NCI-H187 treated with DMSO at 0.1 percent for 48 hours (cell line): ENCODE measurements around the gene SLTM.
"Not testable (repeated sequence)": the region's sequence is repeated elsewhere in the genome, so short reads cannot be mapped to it uniquely, and the experiment has no call there.

Source experiments
- DNase-seq: peaks from one replicate; lab custom pipeline; 2025; lab: John Stamatoyannopoulos, UW

Gene SLTM

GRCh38 chr15:58926823-58927222, 6.7 kb downstream of the SLTM start:
- DNase-seq, result no peak

- DNase-seq, result no peak
Observed at GRCh38 chr15:58924327-58924726, 9.2 kb downstream of the SLTM start.

DNA sequence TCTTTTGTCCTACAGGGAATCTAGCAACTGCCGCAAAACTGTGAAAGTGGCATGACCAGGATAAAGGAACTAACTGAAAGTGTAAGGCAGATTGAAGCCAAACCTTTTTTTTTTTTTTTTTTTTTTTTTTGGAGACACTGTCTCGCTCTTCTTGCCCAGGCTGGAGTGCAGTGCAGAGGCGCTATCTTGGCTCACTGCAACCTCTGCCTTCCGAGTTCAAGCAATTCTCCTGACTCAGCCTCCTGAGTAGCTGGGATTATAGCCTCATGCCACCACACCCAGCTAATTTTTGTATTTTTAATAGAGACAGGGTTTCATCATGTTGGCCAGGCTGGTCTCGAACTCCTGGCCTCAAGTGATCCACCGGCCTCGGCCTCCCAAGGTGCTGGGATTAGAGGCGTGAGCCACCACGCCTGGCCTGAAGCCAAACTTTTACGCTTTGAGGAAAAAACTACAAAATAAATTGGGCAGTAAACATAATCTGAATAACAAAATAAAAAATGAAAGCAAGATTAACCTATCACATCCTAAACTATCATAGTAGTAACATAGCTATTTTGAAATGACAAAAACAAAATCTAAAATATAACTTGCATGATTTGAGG, 9.7 kb downstream of the SLTM start:
- no peak for DNase-seq

DNA sequence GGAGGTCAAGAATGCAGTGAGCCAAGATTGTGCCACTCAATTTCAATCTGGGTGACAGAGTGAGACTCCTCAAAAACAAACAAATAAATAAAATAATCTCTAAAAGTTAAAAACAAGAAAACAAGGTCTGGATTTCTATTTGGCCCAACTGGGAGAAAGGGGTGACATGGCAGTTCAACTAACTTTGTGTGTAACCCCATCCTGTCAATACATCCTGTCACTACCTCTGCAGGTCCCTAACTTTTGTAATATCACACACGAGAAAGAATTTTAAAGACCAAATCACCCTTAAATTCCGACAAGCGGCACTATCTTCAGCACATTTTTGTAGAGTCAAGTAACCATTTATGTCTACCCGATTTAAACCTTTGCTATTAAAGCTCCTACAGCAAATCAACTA, 10.2 kb downstream of the SLTM start:
- no peak for DNase-seq

- no peak for DNase-seq
Observed at GRCh38 chr15:58921267-58921790, 12.2 kb downstream of the SLTM start.

- not testable (repeated sequence) for DNase-seq
Observed at GRCh38 chr15:58920447-58920846, 13.0 kb downstream of the SLTM start.

- no peak for DNase-seq
Observed at GRCh38 chr15:58919232-58919631, 14.2 kb downstream of the SLTM start.

DNA sequence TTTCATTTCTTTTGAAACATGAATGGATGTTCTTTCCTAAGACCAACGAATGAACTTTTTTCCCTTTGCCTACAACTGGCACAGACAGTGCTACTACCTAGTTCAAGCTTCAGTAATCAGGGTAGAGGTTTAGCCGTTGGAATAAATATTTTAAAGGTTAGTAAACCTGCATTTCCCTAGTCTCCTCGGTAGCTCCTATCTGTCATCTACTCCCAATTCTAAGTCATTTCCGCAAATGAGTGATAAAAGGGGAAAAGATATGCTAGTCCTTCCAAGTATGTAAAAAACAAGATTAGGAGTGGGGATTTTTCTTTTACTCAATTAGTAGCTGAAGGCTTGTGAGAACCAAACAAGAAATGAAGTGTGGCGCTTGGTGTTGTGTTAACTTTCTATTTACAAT, 15.2 kb downstream of the SLTM start:
- no peak for DNase-seq

- not testable (repeated sequence) for DNase-seq
Observed at GRCh38 chr15:58917613-58918129, 15.8 kb downstream of the SLTM start.

DNA sequence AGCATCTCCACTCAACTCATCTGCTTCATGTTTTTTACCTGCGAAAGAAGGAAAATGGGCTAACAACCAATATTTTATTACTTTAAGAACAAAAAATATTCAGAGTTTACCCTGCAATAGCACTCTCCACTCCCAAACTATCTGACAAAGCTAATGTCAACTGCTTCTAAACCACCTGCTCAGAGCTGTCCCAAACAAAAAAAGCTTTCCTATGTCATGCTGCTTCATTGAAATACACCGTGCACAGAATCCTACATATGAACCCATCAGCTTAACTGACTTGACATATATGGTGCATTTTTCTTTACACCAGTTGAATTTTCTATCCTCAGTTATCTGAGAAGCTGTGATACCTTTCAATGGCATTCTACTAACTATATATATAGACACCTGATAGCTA, 16.5 kb downstream of the SLTM start:
- DNase-seq, result no peak

DNA sequence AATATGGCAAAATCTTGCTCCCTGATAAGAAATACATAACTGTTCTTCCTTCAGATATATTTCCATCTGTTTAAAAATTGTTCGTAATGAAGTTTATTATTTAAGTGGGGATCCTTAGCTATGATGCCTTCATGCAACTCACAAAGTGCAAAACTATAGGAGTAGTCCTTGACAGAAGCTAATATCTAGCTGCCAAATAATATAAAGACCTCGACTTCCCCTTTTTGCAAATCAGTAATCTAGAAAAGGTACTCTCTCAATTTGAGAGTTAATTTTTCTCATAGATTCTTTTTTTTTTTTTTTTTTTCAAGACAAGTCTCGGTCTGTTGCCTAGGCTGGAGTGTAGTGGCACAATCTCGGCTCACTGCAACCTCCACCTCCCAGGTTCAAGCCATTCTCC, 23.0 kb downstream of the SLTM start:
- DNase-seq, result no peak

GRCh38 chr15:58909616-58910015, 23.9 kb downstream of the SLTM start:
- no peak for DNase-seq

DNA sequence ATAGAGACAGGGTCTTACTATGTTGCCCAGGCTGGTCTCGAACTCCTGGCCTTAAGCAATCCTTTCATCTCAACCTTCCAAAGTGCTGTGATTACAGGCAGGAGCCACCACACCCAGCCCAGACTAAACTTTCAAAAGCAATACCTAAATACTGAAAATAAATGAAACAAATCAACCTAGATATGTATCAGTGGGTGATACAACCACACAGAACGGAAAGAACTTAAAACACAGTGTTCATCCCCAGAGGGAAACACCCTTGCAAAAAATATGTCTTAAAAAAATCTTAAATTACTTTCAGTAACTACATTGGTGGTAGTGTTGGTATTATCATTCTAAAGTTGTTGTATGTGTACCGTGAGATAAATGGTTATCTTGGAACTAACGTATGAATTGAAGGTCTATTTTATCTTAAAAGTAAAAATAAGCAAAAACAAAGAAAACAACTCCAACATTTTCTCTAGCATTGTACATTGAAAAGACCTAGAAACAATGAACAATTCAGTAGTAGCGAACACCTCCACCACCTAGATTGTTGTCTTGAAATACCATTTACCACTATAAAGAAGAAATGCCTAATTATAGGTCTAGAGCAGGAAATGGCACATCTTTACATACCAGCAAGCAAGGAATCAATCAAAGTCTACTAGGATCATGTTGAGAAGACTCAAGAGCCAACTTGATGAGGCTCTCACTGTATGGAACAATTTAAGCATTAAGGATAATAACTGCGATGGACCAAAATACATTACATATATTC, 24.7 kb downstream of the SLTM start:
- no peak for DNase-seq

GRCh38 chr15:58900631-58901030, 32.8 kb downstream of the SLTM start:
- no peak for DNase-seq

GRCh38 chr15:58898150-58898680, 35.3 kb downstream of the SLTM start:
- no peak for DNase-seq

DNA sequence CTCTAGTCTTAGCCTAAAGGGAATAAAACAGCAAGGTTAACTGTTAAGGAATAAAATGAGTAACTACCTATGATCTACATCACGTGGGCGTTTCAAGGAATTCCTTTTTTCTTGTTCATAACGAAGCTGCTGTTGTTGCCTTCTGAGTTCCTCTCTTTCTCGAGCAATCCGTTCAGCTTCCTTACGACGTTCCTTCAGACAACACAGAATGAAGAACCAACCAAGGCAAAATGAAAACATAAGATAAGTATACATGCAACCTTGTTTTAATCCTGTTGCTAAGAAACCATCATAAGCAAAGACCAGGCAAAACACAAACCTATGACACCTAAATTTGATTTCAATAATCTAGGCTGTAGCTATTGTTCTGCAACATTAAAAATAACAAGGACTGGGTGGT, 44.1 kb downstream of the SLTM start:
- no peak for DNase-seq

DNA sequence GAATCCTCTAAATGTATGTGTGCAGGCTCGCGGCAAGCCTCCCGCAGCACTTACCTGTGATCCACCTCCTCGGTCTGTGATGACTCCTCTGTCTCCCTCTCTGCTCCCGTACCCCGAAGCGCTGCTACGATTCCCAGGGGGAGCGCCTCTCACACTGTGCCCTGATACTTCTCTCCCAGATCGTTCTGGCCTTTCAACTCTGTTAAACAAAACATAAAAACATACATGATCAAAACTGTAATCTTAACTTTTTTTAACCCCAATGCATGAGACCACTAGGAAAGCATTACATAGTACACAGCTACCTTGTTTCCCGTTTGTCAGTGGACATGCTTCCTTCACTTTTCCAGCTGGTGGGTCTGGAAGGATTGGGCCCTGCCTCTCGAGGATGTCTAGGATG, 46.6 kb downstream of the SLTM start:
- DNase-seq, result no peak

DNA sequence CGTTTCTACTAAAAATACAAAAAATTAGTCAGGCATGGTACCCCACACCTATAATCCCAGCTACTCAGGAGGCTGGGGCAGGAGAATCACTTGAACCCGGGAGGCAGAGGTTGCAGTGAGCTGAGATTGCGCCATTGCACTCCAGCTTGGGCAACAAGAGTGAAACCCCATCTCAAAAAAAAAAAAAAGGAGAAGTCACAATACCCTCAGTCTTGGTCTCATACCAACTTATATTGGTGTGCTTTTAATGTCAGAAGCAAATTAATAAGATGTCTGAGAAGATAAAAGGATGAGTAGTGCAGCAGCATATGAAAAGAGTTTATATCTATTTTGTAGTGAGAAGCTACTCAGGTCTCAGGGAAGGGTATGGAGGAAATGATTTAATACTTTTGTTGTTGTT, 49.6 kb downstream of the SLTM start:
- DNase-seq, result not testable (repeated sequence)

DNA sequence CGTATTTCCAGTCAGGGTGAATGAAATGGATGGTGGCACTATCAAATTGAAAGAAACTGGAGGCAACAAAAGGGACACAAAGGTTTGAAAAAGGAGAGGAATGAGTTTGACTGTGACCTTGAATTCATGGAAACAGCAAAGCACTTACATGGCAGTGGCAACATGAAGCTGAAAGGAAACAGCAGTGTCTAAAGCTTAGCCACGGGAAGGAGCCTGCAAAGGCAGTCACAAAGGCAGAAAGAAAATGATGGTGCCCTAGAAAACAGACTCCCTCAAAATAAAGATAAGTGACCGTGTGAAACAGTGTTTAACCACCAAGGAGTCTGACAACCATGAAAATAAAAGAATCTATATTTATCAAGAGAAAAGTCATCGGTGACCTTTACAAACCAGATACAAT, 51.2 kb downstream of the SLTM start:
- DNase-seq, result no peak

DNA sequence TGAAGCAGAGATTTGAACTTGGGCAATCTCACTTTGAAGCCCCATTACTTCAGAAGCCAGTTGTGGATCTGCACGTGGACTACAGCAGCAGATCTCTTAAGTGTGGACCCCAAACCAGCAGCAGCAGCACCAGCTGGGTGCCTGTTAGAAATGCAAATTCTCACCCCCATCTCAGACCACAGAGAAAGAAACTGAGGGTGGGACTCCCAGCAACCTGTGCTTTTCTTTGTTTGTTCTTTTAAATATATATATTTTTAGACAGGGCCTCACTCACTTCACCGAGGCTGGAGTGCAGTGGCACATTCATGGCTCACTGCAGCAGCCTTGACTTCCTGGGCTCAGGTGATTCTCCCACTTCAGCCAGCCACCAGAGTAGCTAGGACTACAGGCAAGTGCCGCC, 53.2 kb downstream of the SLTM start:
- DNase-seq, result no peak

GRCh38 chr15:58877999-58878825, 55.3 kb downstream of the SLTM start:
- no peak for DNase-seq
